Fibroblast of mammary gland (primary cell): ENCODE measurements around the gene APMAP.
"Not testable (repeated sequence)": the region's sequence is repeated elsewhere in the genome, so short reads cannot be mapped to it uniquely, and the experiment has no call there.

Experiments used
- DNase-seq: peaks from one replicate; pipeline ENCODE4 v3.0.0-alpha.2; 2010; ENCODE audit warnings: low read depth
- H3K4me3 ChIP-seq: 2 replicates; pipeline ENCODE4 v1.5.1; 2011; ENCODE audit warnings: low read depth, mild to moderate bottlenecking, low read length, moderate library complexity; ENCODE audit not compliant: control insufficient read depth
- TF ChIP-seq, protein P1 (sequence below): conservative IDR thresholded peaks from 2 replicates; pipeline ENCODE4 v1.5.1; 2011; ENCODE audit warnings: low read depth, low read length, inconsistent platforms; ENCODE audit not compliant: control insufficient read depth, insufficient read depth

The APMAP gene

DNA sequence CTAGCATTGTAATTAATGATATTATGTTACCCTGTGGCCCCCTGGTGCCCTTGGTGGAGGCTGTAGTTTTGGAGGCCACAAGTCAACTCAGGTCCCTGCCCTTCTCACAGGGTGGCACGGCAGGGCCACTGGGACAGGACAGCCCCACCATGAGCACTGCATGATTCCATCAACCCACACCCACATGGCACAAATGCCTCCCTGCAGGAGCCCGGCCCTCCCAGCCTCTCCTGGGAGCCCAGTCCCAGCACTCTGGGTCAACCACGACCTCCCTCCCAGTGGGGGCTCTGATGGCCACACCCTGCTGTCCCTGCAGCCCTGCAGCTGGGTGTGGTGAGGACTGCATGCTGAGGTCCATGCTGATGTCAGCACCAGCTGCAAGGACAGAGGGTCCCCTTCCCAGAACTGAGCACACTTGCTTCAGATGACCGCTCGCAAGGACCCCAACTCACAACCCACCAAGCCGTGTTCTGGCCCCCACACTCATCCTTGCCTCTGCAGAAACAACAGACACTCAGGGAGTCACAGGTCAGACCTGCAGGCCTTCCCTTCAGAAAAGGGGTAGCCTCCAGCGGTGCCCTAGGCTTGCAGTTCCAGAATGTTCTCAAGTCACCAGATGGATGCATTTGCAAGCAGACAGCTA, 59.2 kb downstream of the APMAP start:
- no peak overlapping the region for H3K4me3 ChIP-seq
- TF ChIP-seq, protein P1, sequence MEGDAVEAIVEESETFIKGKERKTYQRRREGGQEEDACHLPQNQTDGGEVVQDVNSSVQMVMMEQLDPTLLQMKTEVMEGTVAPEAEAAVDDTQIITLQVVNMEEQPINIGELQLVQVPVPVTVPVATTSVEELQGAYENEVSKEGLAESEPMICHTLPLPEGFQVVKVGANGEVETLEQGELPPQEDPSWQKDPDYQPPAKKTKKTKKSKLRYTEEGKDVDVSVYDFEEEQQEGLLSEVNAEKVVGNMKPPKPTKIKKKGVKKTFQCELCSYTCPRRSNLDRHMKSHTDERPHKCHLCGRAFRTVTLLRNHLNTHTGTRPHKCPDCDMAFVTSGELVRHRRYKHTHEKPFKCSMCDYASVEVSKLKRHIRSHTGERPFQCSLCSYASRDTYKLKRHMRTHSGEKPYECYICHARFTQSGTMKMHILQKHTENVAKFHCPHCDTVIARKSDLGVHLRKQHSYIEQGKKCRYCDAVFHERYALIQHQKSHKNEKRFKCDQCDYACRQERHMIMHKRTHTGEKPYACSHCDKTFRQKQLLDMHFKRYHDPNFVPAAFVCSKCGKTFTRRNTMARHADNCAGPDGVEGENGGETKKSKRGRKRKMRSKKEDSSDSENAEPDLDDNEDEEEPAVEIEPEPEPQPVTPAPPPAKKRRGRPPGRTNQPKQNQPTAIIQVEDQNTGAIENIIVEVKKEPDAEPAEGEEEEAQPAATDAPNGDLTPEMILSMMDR = no peak
- DNase-seq = no peak

DNA sequence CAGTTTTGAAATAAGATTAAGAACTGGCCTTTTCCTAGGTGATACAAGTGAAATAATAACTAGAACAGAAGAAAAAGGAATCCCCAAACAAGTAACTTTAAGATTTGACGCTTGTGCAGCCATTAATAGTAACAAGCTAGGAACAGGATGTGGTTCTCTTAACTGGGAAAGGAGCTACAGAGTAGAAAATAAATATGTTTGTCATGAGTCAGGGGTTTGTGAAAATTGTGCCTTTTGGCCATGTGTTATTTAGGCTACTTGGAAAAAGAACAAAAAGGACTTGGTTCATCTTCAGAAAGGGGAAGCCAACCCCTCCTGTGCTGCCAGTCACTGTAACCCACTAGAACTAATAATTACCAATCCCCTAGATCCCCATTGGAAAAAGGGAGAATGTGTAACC, 60.7 kb downstream of the APMAP start:
- peak; percentile 14 for DNase-seq

DNA sequence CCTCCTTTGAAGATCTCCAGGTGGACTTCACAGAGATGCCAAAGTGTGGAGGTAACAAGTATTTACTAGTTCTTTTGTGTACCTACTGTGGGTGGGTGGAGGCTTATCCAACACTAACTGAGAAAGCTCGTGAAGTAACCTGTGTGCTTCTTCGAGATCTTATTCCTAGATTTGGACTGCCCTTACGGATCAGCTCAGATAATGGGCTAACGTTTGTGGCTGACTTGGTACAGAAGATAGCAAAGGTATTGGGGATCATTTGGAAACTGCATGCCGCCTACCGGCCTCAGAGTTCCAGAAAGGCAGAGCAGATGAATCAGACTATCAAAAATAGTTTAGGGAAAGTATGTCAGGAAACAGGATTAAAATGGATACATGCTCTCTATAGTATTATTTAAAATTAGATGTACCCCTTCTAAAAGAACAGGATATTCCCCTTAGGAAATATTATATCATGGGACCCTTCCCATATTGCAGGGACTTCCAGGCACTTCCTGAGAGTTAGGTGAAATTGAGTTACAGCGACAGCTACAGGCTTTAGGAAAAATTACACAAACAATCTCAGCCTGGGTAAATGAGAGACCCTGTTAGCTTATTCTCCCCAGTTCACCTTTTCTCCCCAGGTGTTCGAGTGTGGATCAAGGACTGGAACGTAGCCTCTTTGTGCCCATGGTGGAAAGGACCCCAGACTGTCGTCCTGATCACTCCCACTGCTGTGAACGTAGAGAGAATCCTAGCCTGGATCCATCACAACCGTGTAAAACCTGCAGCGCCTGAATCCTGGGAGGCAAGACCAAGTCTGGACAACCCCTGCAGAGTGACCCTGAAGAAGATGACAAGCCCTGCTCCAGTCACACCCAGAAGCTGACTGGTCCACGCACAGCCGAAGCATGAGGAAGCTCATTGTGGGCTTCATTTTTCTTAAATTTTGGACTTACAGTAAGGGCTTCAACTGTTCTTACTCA, 61.5 kb downstream of the APMAP start:
- not testable (repeated sequence) for H3K4me3 ChIP-seq, DNase-seq
- TF ChIP-seq, protein P1 = peak; percentile 43

More for the DNA sequence above, 60.7 kb downstream of the APMAP start:
- not testable (repeated sequence) for H3K4me3 ChIP-seq

DNA sequence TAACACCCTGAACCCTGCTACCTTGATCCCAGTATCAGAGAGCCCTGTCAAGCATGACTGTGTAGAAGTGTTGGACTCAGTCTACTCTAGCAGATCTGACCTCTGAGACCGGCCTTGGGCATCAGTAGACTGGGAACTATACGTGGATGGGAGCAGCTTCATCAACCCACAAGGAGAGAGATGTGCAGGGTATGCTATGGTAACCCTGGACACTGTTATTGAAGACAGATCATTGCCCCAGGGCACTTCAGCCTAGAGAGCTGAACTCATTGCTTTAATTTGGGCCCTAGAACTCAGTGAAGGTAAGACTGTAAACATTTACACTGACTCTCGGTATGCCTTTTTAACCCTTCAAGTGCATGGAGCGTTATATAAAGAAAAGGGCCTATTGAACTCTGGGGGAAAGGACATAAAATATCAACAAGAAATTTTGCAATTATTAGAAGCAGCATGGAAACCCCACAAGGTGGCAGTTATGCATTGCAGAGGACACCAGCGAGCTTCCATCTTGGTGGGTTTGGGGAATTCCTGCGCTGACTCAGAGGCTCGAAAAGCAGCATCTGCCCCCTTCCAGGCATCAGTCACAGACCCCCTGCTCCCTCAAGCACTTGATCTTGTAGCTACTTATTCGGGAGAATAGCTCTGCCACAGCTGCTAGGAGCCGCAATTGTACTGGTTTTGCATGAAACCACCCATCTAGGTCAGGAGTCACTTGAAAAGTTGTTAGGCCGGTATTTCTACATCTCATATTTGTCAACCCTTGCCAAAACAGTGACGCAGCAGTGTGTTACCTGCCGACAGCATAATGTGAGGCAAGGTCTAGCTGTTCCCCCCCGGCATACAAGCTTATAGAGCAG, 62.5 kb downstream of the APMAP start:
- not testable (repeated sequence) for H3K4me3 ChIP-seq, DNase-seq

DNA sequence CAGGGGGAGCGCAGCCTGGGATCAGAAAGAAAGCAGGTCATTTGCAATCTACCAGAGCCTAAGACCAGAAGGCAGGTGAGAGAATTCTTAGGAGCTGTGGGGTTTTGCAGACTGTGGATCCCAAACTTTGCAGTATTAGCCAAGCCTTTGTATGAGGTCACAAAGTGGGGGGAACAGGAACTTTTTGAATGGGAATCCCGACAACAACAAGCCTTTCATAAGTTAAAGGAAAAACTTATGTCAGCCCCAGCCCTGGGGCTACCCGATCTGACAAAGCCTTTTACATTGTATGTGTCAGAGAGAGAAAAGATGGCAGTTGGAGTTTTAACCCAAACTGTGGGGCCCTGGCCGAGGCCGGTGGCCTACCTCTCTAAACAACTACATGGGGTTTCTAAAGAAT, 63.3 kb downstream of the APMAP start:
- H3K4me3 ChIP-seq, DNase-seq: not testable (repeated sequence)

DNA sequence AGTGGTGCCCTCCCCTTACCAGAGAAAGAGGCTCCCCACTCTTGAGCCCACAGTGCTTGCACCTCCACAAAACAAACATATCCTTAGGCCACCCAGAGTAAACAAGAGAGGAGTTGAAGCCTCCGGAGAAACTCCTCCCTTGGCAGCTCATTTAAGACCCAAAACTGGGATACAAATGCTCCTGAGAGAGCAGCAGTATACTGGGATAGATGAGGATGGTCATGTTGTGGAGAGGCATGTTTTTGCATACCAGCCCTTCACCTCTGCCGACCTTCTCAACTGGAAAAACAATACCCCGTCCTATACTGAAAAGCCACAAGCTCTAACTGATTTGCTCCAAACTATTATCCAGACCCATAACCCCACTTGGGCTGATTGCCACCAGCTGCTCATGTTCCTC, 71.8 kb downstream of the APMAP start:
- H3K4me3 ChIP-seq, DNase-seq: not testable (repeated sequence)

DNA sequence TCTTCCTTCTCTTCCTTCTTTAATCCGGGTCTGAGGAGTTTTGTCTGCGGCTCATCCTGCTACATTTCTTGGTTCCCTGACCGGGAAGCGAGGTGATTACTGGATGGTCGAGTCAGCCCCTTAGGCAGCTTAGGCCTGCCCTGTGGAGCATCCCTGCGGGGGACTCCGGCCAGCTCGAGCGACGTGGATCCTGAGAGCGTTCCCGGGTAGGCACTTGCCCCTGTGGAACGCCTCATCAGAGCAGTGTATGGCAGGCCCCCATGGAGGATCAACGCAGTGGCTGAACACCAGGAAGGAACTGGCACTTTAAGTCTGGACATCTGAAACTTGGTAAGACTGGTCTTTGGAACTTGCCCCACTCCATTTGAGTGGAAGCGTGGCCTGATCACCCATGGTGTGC, 72.9 kb downstream of the APMAP start:
- DNase-seq, H3K4me3 ChIP-seq: not testable (repeated sequence)

DNA sequence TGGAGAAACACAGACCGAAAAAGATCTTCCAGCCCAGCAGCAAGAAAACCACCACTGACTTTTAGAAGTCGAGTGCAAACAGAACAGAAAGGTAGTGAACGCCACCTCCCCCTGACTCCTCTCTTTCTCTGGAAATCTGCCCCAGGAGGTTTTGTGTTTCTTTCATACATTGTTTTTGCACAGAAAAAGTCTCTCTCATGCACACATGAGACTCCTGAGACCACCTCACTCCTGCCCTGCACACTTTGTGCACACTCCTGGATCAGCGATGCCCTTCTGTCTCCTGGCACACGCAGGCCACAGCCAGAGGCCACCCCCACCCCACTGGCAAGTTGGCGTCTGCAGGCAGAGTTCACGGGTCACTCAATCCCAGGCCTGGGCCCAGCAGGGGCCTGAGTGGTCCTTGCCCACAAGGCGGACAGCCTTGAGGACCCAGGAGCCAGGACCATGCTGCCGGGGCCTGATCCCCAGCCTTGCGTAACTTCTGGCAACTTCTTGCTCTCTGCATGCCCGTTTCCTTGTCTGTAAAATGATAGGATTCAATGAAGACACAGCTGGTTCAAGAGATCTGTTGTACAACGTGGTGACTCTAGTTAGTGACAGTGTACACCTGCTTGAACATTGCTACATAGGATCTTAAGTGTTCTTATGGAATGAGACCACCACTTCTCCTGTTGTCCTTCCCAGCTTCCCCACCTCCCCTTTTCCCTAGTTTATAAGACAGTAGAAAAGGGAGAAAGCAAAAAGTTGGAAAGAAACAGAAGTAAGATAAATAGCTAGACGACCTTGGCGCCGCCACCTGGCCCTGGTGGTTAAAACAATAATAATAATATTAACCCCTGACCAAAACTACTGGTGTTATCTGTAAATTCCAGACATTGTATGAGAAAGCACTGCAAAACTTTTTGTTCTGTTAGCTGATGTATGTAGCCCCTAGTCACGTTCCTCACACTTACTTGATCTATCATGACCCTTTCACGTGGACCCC, 73.7 kb downstream of the APMAP start:
- no peak for DNase-seq
- TF ChIP-seq, protein P1 = no peak
- H3K4me3 ChIP-seq = no peak overlapping the region
